H1 (cell line): ENCODE measurements around the gene GCH1. TPM values are rescaled to one million over a fixed set of nuclear protein-coding genes. Genes with fewer than 3 reads are reported as not detected.

ENCODE experiments used
- CTCF ChIA-PET: fragments of 300-600 bp; sonication (Branson Sonifier 250); formaldehyde crosslinking; loops from one replicate; lab custom pipeline; 2021; ENCODE audit not compliant: partially characterized antibody; lab: Charles Lee
- POLR2A ChIA-PET: fragments of 300-600 bp; sonication (Branson Sonifier 250); formaldehyde crosslinking; loops from one replicate; lab custom pipeline; 2021; ENCODE audit warnings: inconsistent platforms; ENCODE audit not compliant: partially characterized antibody; lab: Charles Lee
- DNase-seq, 2 experiments: peaks; one replicate each; pipeline versions ENCODE4 v3.0.0 to v3.0.0-alpha.2; 2010 to 2022; ENCODE audit warnings: low spot score in 2 of 2, low read depth in 1 of 2, mixed read lengths in 1 of 2
- FAIRE-seq: peaks from 2 replicates; lab custom pipeline; 2011; peaks lifted over from hg19 to GRCh38; lab: Jason Lieb, UNC
- H2AFZ ChIP-seq: 2 replicates; pipeline ENCODE4 v1.8.1; 2012; ENCODE audit warnings: low read length, inconsistent platforms
- H2AK5ac ChIP-seq: 2 replicates; pipeline ENCODE4 v1.6.1; 2013; ENCODE audit warnings: low read depth, low read length
- H2BK120ac ChIP-seq: replicated peaks from 2 replicates; pipeline ENCODE3; 2013; ENCODE audit warnings: low read depth, low read length, inconsistent platforms
- H2BK12ac ChIP-seq: 2 replicates; pipeline ENCODE4 v1.6.1; 2013; ENCODE audit warnings: low read depth, low read length
- H2BK15ac ChIP-seq: 2 replicates; pipeline ENCODE4 v1.6.1; 2013; ENCODE audit warnings: low read length
- H2BK20ac ChIP-seq: 2 replicates; pipeline ENCODE4 v1.6.1; 2013; ENCODE audit warnings: low read length
- H2BK5ac ChIP-seq: 2 replicates; pipeline ENCODE4 v1.6.1; 2013; ENCODE audit warnings: low read depth, low read length
- H3K14ac ChIP-seq: 2 replicates; pipeline ENCODE4 v1.6.1; 2013; ENCODE audit warnings: inconsistent platforms; ENCODE audit not compliant: insufficient read length
- H3K18ac ChIP-seq: 2 replicates; pipeline ENCODE4 v1.6.1; 2013; ENCODE audit warnings: low read length; ENCODE audit errors: extremely low read depth
- H3K23ac ChIP-seq: 2 replicates; pipeline ENCODE4 v1.6.1; 2013; ENCODE audit warnings: inconsistent platforms; ENCODE audit not compliant: insufficient read length
- H3K23me2 ChIP-seq: 2 replicates; pipeline ENCODE4 v1.6.1; 2013; ENCODE audit warnings: low read depth, low read length
- H3K27ac ChIP-seq: 2 replicates; pipeline ENCODE4 v1.6.1; 2011; ENCODE audit warnings: low read depth, low read length, inconsistent platforms
- H3K27me3 ChIP-seq, 4 experiments: replicated peaks in 1 of 4; 1 replicate in 1 of 4; 2 replicates in 3 of 4; pipeline versions ENCODE4 v1.6.1 to v1.8.1; 2011 to 2013; ENCODE audit warnings: low read length in 3 of 4, mild to moderate bottlenecking in 3 of 4, inconsistent platforms in 2 of 4, mixed read lengths in 2 of 4, moderate library complexity in 1 of 4; ENCODE audit not compliant: control insufficient read depth in 3 of 4, insufficient read depth in 3 of 4; ENCODE audit errors: extremely low read depth in 1 of 4
- H3K36me3 ChIP-seq, 4 experiments: 2 replicates each; pipeline versions ENCODE4 v1.6.1 to v1.8.1; 2011 to 2013; ENCODE audit warnings: mild to moderate bottlenecking in 4 of 4, low read length in 3 of 4, moderate library complexity in 2 of 4, control low read depth in 1 of 4, inconsistent platforms in 1 of 4; ENCODE audit not compliant: insufficient read depth in 4 of 4, control insufficient read depth in 2 of 4
- H3K4ac ChIP-seq: replicated peaks from 2 replicates; pipeline ENCODE3; 2013; ENCODE audit warnings: low read length, low read depth, mixed read lengths, inconsistent platforms; ENCODE audit not compliant: insufficient read length
- H3K4me1 ChIP-seq, 4 experiments: replicated peaks in 1 of 4; 1 replicate in 1 of 4; 2 replicates in 3 of 4; pipeline versions ENCODE4 v1.6.1 to v1.8.1; 2011 to 2013; ENCODE audit warnings: low read length in 3 of 4, inconsistent platforms in 2 of 4, mixed read lengths in 1 of 4; ENCODE audit not compliant: insufficient read depth in 4 of 4, control insufficient read depth in 3 of 4
- H3K4me2 ChIP-seq, 2 experiments: 2 replicates each; pipeline versions ENCODE4 v1.6.1 to v1.8.1; 2011 to 2013; ENCODE audit warnings: low read depth in 2 of 2, low read length in 2 of 2, control low read depth in 1 of 2, inconsistent platforms in 1 of 2, mild to moderate bottlenecking in 1 of 2; ENCODE audit not compliant: insufficient read depth in 1 of 2
- H3K4me3 ChIP-seq, 4 experiments: fragments of 200-600, 300-600 bp in 1 of 4; sonication (generic), shearing (Covaris generic), sonication (Bioruptor Twin) in 1 of 4; 2 replicates each; pipeline versions ENCODE4 v1.5.1 to v1.8.1; 2011 to 2016; ENCODE audit warnings: low read length in 4 of 4, low read depth in 3 of 4, control low read depth in 2 of 4, inconsistent platforms in 2 of 4, mild to moderate bottlenecking in 2 of 4, mixed read lengths in 1 of 4, moderate library complexity in 1 of 4; ENCODE audit not compliant: insufficient read depth in 2 of 4; ENCODE audit errors: extremely low read depth in 1 of 4
- H3K56ac ChIP-seq: replicated peaks from 2 replicates; pipeline ENCODE3; 2013; ENCODE audit warnings: low read depth, mild to moderate bottlenecking, mixed read lengths, low read length, inconsistent platforms; ENCODE audit not compliant: insufficient read length
- H3K79me1 ChIP-seq: 2 replicates; pipeline ENCODE4 v1.6.1; 2013; ENCODE audit warnings: low read depth, low read length, control low read depth
- H3K79me2 ChIP-seq, 2 experiments: 2 replicates each; pipeline versions ENCODE4 v1.6.1 to v1.8.1; 2012 to 2013; ENCODE audit warnings: low read length in 2 of 2, mild to moderate bottlenecking in 2 of 2, inconsistent platforms in 1 of 2; ENCODE audit not compliant: insufficient read depth in 2 of 2, control insufficient read depth in 1 of 2
- H3K9ac ChIP-seq, 4 experiments: replicated peaks in 1 of 4; 1 replicate in 1 of 4; 2 replicates in 3 of 4; pipeline versions ENCODE4 v1.6.1 to v1.8.1; 2011 to 2013; ENCODE audit warnings: low read depth in 3 of 4, low read length in 3 of 4, control low read depth in 2 of 4, mild to moderate bottlenecking in 2 of 4, moderate library complexity in 2 of 4, inconsistent platforms in 1 of 4; ENCODE audit errors: extremely low read depth in 1 of 4
- H3K9me3 ChIP-seq, 2 experiments: 2 replicates each; pipeline versions ENCODE4 v1.6.1 to v1.8.1; 2012 to 2013; ENCODE audit warnings: mild to moderate bottlenecking in 2 of 2, moderate library complexity in 2 of 2, control low read depth in 1 of 2, inconsistent platforms in 1 of 2, low read depth in 1 of 2, low read length in 1 of 2, mixed read lengths in 1 of 2; ENCODE audit not compliant: insufficient read depth in 2 of 2
- H4K20me1 ChIP-seq, 2 experiments: replicated peaks in 1 of 2; 2 replicates each; pipeline versions ENCODE3 to v1.8.1; 2011 to 2013; ENCODE audit warnings: inconsistent platforms in 2 of 2, low read length in 2 of 2, mild to moderate bottlenecking in 1 of 2; ENCODE audit not compliant: insufficient read depth in 2 of 2, control insufficient read depth in 1 of 2
- H4K5ac ChIP-seq: 2 replicates; pipeline ENCODE4 v1.6.1; 2013; ENCODE audit warnings: low read length, low read depth, mixed read lengths, inconsistent platforms; ENCODE audit not compliant: insufficient read length
- H4K8ac ChIP-seq: 2 replicates; pipeline ENCODE4 v1.8.0; 2013; ENCODE audit warnings: mild to moderate bottlenecking, moderate library complexity, low read length, inconsistent platforms; ENCODE audit not compliant: insufficient read depth; ENCODE audit errors: extremely low read depth
- H4K91ac ChIP-seq: replicated peaks from 2 replicates; pipeline ENCODE3; 2013; ENCODE audit warnings: low read length, mixed read lengths, inconsistent platforms; ENCODE audit not compliant: insufficient read length
- RBBP5 ChIP-seq: IDR thresholded peaks from 2 replicates; pipeline ENCODE4 v1.7.1; 2012; ENCODE audit warnings: low read depth, mild to moderate bottlenecking, inconsistent platforms, low read length, moderate library complexity, borderline replicate concordance
- SIRT6 ChIP-seq: IDR thresholded peaks from one replicate; pipeline ENCODE4 v1.7.1; 2012; ENCODE audit warnings: low read length, inconsistent platforms
- WGBS, 2 experiments: shearing (Covaris generic) in 1 of 2; methylation state at CpG; one replicate each; pipeline versions ENCODE4 v1.1.6 to v1.1.7; 2013 to 2015; ENCODE audit warnings: low lambda C conversion rate in 2 of 2, mixed read lengths in 2 of 2, inconsistent platforms in 1 of 2, low coverage in 1 of 2, missing lambda C conversion rate in 1 of 2; ENCODE audit not compliant: insufficient replicate concordance in 2 of 2, insufficient coverage in 1 of 2, insufficient read length in 1 of 2; ENCODE audit errors: extremely low coverage in 1 of 2, missing lambda C conversion rate in 1 of 2; 5-methylcytosine and 5-hydroxymethylcytosine counted together
- polyA plus RNA-seq, 7 experiments: library from polyadenylated mRNA; depleted of rRNA in 3 of 7; stranded (reverse) in 5 of 7; unstranded in 2 of 7; fragments of >200 nt in 5 of 7; fragments of 200-250 nt in 2 of 7; gene quantifications; 1 replicate in 5 of 7; 2 replicates in 1 of 7; 4 replicates in 1 of 7; pipeline versions ENCODE4 v1.2.1 to v1.2.3, GENCODE V29; 2011 to 2013; ENCODE audit warnings: missing spikeins in 2 of 7, mixed read lengths in 2 of 7
- total RNA-seq: library from RNA; stranded (reverse); fragmentation: NEBNext Ultra II Directional; extraction: Animal tissue kit (Norgen Biotek cat#: 25700); gene quantifications from 2 replicates; pipeline ENCODE4 v1.2.1, GENCODE V29; 2021

GCH1 gene
- total and polyA plus RNA-seq, 2 of the 8 experiments (the other 6 are each of a cell fraction or from before 2014, with no cell fraction given) = 7.3 to 7.9 TPM

GRCh38 chr14:54936816-54937215, 34.2 kb upstream of the GCH1 start:
- CTCF ChIA-PET = no interaction called here
- no peak for TF ChIP-seq SIRT6
- TF ChIP-seq RBBP5 = no peak

More at GRCh38 chr14:54936816-54937215, 34.2 kb upstream of the GCH1 start:
- Histone ChIP-seq H3K4me2 (no peak overlapping the region), H4K5ac (no peak overlapping the region), H2BK12ac (no peak overlapping the region), H3K27me3 (no peaks in the 10 kb centered on the region), H3K56ac (no peak overlapping the region), H3K79me1 (no peaks in the 10 kb centered on the region), H2BK15ac (no peak overlapping the region), H2BK5ac (no peak overlapping the region), H2BK120ac (no peak overlapping the region), H3K4ac (no peak overlapping the region), H3K23ac (no peak overlapping the region), H3K23me2 (no peaks in the 10 kb centered on the region), H4K20me1 (no peaks in the 10 kb centered on the region), H3K27ac (no peak overlapping the region), H3K79me2 (no peaks in the 10 kb centered on the region), H3K18ac (no peak overlapping the region), H2AFZ (no peak overlapping the region), H2AK5ac (no peak overlapping the region), H3K9me3 (no peaks in the 10 kb centered on the region), H3K36me3 (peaks cover 4 to 36% (median 13%) of the 10 kb centered on the region in 4 experiments), H4K8ac (no peak overlapping the region), H2BK20ac (no peak overlapping the region), H3K9ac (no peak overlapping the region), H3K14ac (no peak overlapping the region), H4K91ac (no peak overlapping the region), H3K4me1 (no peaks in the 10 kb centered on the region), H3K4me3 (no peak overlapping the region)
- DNase-seq = no peak
- POLR2A ChIA-PET = interaction anchor here (1.2 to 1.3 kb wide), 2 partner anchors 24 to 116 kb away, joined by 3 read pairs; no protein-coding TSS in a partner anchor
- WGBS, 2 experiments = 91% methylated on average over 1 of the region's 1 CpG; no CpG with 5 or more reads in 1 of the 2 experiments
- FAIRE-seq = no peak
